ENCODE measurements around the gene UNC13B.

Gene UNC13B

DNA sequence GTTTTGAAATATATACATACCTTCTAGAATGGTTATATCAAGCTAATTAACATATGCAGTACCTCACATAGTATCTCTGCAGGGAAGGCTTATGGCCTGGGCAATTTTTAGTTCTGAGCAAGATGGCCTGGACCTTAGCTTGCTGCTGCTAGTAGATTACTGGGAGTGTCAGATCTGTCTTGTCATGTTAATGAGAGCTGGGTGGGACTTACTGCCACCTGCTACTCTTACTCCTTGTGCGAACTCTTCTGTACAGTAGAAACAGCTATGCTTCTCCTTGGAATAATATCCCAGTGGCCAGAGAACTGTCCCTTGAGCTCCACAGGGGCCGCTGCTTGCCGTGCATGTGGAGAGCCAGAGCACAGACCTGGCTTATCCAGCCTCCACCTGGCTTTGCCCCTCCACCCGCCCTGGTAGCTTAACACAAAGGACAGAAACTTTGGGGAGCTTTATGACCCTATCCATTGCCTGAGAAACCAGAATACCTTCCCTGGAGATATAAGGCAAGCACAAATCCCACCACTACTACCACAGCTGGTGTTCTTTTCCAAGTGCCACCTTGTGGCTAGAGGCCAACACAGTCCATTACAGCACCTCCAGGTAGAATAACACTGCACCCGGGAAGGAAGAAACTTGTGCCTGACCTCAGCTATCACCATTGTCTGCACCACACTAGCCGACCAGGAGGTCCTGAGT is 253.7 kb downstream of the UNC13B start:
- Histone ChIP-seq H3K27me3 (ENCODE audit: insufficient read depth, insufficient read length) (no peaks in the 10 kb centered on the region), H3K9ac (ENCODE audit: insufficient read length, low read depth) (no peak overlapping the region), H3K4me3 (ENCODE audit: insufficient read length, low read depth) (no peak overlapping the region), H3K9me3 (ENCODE audit: insufficient read depth, low read length) (no peaks in the 10 kb centered on the region), H3K4me1 (ENCODE audit: insufficient read depth, insufficient read length) (no peaks in the 10 kb centered on the region), H3K36me3 (ENCODE audit: insufficient read depth, insufficient read length, low read length) (no peaks in the 10 kb centered on the region)
- TF ChIP-seq SUZ12 (IDR thresholded peaks at IDR 0.05; ENCODE audit: extremely low read depth, insufficient read depth, insufficient read length), result no peak
- no peak for TF ChIP-seq ZNF274 (IDR thresholded peaks at IDR 0.05; ENCODE audit: low read depth, low read length)
- no peak for TF ChIP-seq YY1 (IDR thresholded peaks at IDR 0.05; ENCODE audit: insufficient read depth, insufficient read length)
- DNase-seq (ENCODE audit: low read depth, low spot score), result no peak

DNA sequence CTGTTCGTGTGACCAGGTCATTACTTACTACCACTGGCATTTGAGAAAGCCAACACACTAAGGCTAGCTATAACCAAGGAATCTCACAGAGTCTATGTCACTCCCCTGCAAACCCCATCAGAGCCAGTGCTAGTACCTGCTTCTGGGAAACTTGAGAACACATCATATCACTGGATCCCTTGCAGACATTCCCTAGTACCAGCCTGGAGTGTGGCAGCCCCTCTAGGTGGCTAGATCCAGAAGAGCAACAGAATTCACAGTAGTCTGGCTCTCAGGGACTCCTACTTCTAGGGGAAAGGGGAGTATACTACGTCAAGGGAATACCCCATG is 254.3 kb downstream of the UNC13B start:
- no peaks in the 10 kb centered on the region for H3K9me3 ChIP-seq (ENCODE audit: insufficient read depth, low read length)
- no peaks in the 10 kb centered on the region for H3K36me3 ChIP-seq (ENCODE audit: insufficient read depth, insufficient read length, low read length)
- H3K4me1 ChIP-seq (ENCODE audit: insufficient read depth, insufficient read length), result no peaks in the 10 kb centered on the region
- DNase-seq (ENCODE audit: low read depth, low spot score), result no peak
- no peak overlapping the region for H3K9ac ChIP-seq (ENCODE audit: insufficient read length, low read depth)
- TF ChIP-seq YY1 (IDR thresholded peaks at IDR 0.05; ENCODE audit: insufficient read depth, insufficient read length) (no peak), SUZ12 (IDR thresholded peaks at IDR 0.05; ENCODE audit: extremely low read depth, insufficient read depth, insufficient read length) (no peak), ZNF274 (IDR thresholded peaks at IDR 0.05; ENCODE audit: low read depth, low read length) (no peak)
- H3K4me3 ChIP-seq (ENCODE audit: insufficient read length, low read depth), result no peak overlapping the region
- H3K27me3 ChIP-seq (ENCODE audit: insufficient read depth, insufficient read length), result no peaks in the 10 kb centered on the region

DNA sequence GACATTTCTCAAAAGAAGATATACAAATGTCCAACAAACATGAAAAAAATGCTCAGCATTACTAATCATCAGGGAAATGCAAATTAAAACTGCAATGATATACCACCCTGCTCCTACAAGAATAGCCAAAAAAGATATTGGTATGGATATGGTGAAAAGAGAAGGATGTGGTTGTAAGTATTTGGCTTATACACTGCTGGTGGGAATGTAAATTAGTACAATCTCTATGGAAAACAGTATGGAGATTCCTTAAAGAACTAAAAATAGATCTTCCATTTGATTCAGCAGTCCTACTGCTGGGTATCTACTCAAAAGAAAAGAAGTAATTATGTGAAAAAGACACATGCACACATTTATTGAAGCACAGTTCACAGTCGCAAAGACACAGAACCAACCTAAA is 260.5 kb downstream of the UNC13B start:
- TF ChIP-seq YY1 (IDR thresholded peaks at IDR 0.05; ENCODE audit: insufficient read depth, insufficient read length) (no peak), SUZ12 (IDR thresholded peaks at IDR 0.05; ENCODE audit: extremely low read depth, insufficient read depth, insufficient read length) (no peak), ZNF274 (IDR thresholded peaks at IDR 0.05; ENCODE audit: low read depth, low read length) (no peak)
- no peak for DNase-seq (ENCODE audit: low read depth, low spot score)

DNA sequence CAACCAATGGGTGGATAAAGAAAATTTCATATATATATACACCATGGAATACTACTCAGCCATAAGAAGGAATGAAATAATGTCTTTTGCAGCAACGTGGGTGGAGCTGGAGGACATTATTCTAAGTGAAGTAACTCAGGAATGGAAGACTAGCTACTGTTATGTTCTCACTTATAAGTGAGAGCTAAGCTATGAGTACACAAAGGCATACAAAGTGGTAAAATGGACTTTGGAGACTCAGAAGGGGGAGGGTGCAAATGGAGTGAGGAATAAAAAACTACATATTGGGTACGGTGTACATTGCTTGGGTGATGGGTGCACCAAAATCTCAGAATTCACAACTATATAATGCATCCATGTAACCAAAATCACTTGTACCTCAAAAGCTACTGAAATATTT is 260.9 kb downstream of the UNC13B start:
- Histone ChIP-seq H3K4me3 (ENCODE audit: insufficient read length, low read depth) (no peak overlapping the region), H3K4me1 (ENCODE audit: insufficient read depth, insufficient read length) (no peaks in the 10 kb centered on the region), H3K27me3 (ENCODE audit: insufficient read depth, insufficient read length) (no peaks in the 10 kb centered on the region), H3K9ac (ENCODE audit: insufficient read length, low read depth) (no peak overlapping the region), H3K36me3 (ENCODE audit: insufficient read depth, insufficient read length, low read length) (no peaks in the 10 kb centered on the region), H3K9me3 (ENCODE audit: insufficient read depth, low read length) (no peaks in the 10 kb centered on the region)
- DNase-seq (ENCODE audit: low read depth, low spot score), result no peak
- no peak for TF ChIP-seq YY1 (IDR thresholded peaks at IDR 0.05; ENCODE audit: insufficient read depth, insufficient read length)
- TF ChIP-seq ZNF274 (IDR thresholded peaks at IDR 0.05; ENCODE audit: low read depth, low read length), result no peak
- TF ChIP-seq SUZ12 (IDR thresholded peaks at IDR 0.05; ENCODE audit: extremely low read depth, insufficient read depth, insufficient read length), result no peak

More for the DNA sequence above, 260.5 kb downstream of the UNC13B start:
- no peak overlapping the region for H3K4me3 ChIP-seq (ENCODE audit: insufficient read length, low read depth)
- no peaks in the 10 kb centered on the region for H3K27me3 ChIP-seq (ENCODE audit: insufficient read depth, insufficient read length)
- no peaks in the 10 kb centered on the region for H3K36me3 ChIP-seq (ENCODE audit: insufficient read depth, insufficient read length, low read length)
- H3K9ac ChIP-seq (ENCODE audit: insufficient read length, low read depth), result no peak overlapping the region
- H3K4me1 ChIP-seq (ENCODE audit: insufficient read depth, insufficient read length), result no peaks in the 10 kb centered on the region
- no peaks in the 10 kb centered on the region for H3K9me3 ChIP-seq (ENCODE audit: insufficient read depth, low read length)

DNA sequence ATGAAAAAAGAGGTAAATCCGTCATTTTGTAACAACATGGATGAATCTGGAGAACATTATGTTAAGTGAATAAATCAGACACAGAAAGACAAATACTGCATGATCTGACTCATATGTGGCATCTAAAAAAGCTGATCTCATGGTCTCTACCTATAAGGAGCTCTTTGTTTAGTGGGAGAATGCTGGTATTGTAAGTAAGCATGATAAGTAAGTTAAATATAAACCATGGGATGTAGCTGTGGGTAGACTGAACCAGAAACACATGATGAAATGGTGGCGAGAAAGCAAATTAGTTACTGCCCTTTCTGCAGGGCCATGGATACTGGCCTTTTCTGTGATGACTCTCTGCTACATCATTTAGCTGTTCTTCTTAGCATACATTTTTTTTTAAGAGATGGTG is 261.7 kb downstream of the UNC13B start:
- Histone ChIP-seq H3K27me3 (ENCODE audit: insufficient read depth, insufficient read length) (no peaks in the 10 kb centered on the region), H3K9me3 (ENCODE audit: insufficient read depth, low read length) (no peaks in the 10 kb centered on the region; the same call in 1 of the 2 replicates), H3K36me3 (ENCODE audit: insufficient read depth, insufficient read length, low read length) (no peaks in the 10 kb centered on the region), H3K4me1 (ENCODE audit: insufficient read depth, insufficient read length) (no peaks in the 10 kb centered on the region), H3K9ac (ENCODE audit: insufficient read length, low read depth) (no peak overlapping the region), H3K4me3 (ENCODE audit: insufficient read length, low read depth) (no peak overlapping the region)
- TF ChIP-seq YY1 (IDR thresholded peaks at IDR 0.05; ENCODE audit: insufficient read depth, insufficient read length) (no peak), ZNF274 (IDR thresholded peaks at IDR 0.05; ENCODE audit: low read depth, low read length) (no peak), SUZ12 (IDR thresholded peaks at IDR 0.05; ENCODE audit: extremely low read depth, insufficient read depth, insufficient read length) (no peak)
- DNase-seq (ENCODE audit: low read depth, low spot score), result no peak

DNA sequence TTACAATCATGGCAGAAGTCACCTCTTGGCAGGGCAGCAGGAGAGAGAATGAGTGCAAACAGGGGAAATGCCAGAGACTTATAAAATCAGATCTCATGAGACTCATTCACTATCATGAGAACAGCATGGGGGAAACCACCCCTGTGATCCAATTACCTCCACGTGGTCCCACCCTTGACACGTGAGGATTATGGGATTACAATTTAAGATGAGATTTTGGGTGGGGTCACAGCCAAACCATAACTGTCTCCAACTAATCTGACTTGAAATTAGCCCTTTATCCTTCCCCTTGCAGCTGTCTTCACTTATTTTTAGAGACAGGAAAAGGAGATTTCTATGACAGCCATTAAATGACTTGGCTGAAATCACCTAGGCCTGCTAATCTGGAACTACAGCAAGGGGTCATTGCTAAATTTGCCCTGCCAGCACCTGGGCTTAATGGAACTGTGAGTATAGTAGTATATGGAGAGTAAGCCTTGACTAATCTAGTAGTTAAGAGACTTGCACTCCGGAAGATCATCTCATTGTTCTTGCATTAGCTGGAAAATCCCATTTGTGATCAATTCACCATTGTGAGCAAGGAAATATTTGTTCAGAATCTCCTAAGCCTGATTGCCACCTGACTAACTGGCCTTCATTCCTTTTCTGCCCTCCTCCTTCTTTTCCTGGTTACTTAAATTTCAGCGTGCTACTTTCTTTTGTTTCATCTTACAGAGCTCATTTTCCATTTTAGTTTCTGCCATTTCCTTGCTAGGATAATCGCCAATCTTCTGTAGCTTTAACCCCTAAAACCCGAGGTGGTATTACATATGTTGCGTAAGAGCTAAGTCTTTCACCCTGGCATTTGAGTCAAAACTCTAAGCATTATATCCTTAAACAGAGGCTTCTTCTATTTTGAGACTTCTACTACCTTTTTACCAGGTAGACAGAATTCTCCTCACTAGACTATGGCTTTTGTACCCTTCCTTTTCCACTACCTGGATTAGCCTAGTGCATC is 262.8 kb downstream of the UNC13B start:
- Histone ChIP-seq H3K9ac (ENCODE audit: insufficient read length, low read depth) (no peak overlapping the region), H3K9me3 (ENCODE audit: insufficient read depth, low read length) (no peaks in the 10 kb centered on the region; the same call in 1 of the 2 replicates), H3K4me1 (ENCODE audit: insufficient read depth, insufficient read length) (no peaks in the 10 kb centered on the region), H3K27me3 (ENCODE audit: insufficient read depth, insufficient read length) (no peaks in the 10 kb centered on the region), H3K36me3 (ENCODE audit: insufficient read depth, insufficient read length, low read length) (no peaks in the 10 kb centered on the region), H3K4me3 (ENCODE audit: insufficient read length, low read depth) (no peak overlapping the region)
- no peak for DNase-seq (ENCODE audit: low read depth, low spot score)
- TF ChIP-seq ZNF274 (IDR thresholded peaks at IDR 0.05; ENCODE audit: low read depth, low read length), result no peak
- TF ChIP-seq SUZ12 (IDR thresholded peaks at IDR 0.05; ENCODE audit: extremely low read depth, insufficient read depth, insufficient read length), result no peak
- no peak for TF ChIP-seq YY1 (IDR thresholded peaks at IDR 0.05; ENCODE audit: insufficient read depth, insufficient read length)

DNA sequence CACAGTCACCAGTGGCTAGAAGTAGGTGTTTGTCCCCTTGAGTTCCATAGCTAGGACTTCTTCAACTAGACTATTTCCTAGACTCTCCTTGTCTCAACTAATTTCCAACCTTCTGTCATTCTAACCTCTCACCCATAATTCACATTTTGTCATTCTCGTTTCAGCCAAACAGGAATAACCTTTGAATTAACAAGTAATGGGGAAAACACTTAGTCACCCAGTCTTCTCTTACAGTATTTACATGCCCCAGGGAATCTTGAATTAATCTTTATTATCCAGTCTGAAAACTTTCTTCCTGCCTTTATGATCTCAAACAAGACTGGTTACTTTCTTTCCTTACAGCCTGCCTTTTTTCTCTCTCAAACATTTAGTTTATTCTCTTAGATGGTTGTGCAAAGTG is 264.8 kb downstream of the UNC13B start:
- no peaks in the 10 kb centered on the region; the same call in 1 of the 2 replicates for H3K9me3 ChIP-seq (ENCODE audit: insufficient read depth, low read length)
- no peak for TF ChIP-seq YY1 (IDR thresholded peaks at IDR 0.05; ENCODE audit: insufficient read depth, insufficient read length)
- no peak for TF ChIP-seq ZNF274 (IDR thresholded peaks at IDR 0.05; ENCODE audit: low read depth, low read length)

More for the DNA sequence above, 264.8 kb downstream of the UNC13B start:
- DNase-seq (ENCODE audit: low read depth, low spot score), result no peak
- Histone ChIP-seq H3K9ac (ENCODE audit: insufficient read length, low read depth) (no peak overlapping the region), H3K4me1 (ENCODE audit: insufficient read depth, insufficient read length) (no peaks in the 10 kb centered on the region), H3K36me3 (ENCODE audit: insufficient read depth, insufficient read length, low read length) (no peaks in the 10 kb centered on the region), H3K4me3 (ENCODE audit: insufficient read length, low read depth) (no peak overlapping the region), H3K27me3 (ENCODE audit: insufficient read depth, insufficient read length) (no peaks in the 10 kb centered on the region)
